Right lobe of liver (tissue), 6 donors: ENCODE data around the gene SH3RF3. TPM values are rescaled to one million over a fixed set of nuclear protein-coding genes. Genes with fewer than 3 reads are reported as not detected.

ENCODE experiments used
- ATAC-seq, 4 donors: fragments of 200-7000 bp; cut with Tn5 transposase; one replicate each; pipeline ENCODE4 v1.9.1; 2020; ENCODE audit warnings: mild to moderate bottlenecking in 4 of 4, moderate library complexity in 4 of 4
- DNase-seq, 3 donors: peaks; one replicate each; pipeline ENCODE4 v3.0.0-alpha.2; 2020
- H3K27ac ChIP-seq, 3 donors: fragments of 200-600 bp; one replicate each; pipeline ENCODE4 v1.8.0; 2022
- H3K27me3 ChIP-seq, 2 donors: fragments of 200-600 bp; one replicate each; pipeline ENCODE4 v1.8.0; 2022
- H3K36me3 ChIP-seq, 4 donors: fragments of 200-600 bp; sonication (generic) in 1 of 4; one replicate each; pipeline versions ENCODE4 v1.5.1 to v1.8.0; 2017 to 2022; ENCODE audit warnings: control low read depth in 1 of 4
- H3K4me1 ChIP-seq, 4 donors: fragments of 200-600 bp; sonication (generic) in 1 of 4; one replicate each; pipeline versions ENCODE4 v1.5.1 to v1.8.0; 2017 to 2022; ENCODE audit warnings: control low read depth in 1 of 4
- H3K4me3 ChIP-seq, 3 donors: fragments of 200-600 bp; one replicate each; pipeline ENCODE4 v1.8.0; 2022
- H3K9me3 ChIP-seq, 4 donors: fragments of 200-600 bp; sonication (generic) in 1 of 4; one replicate each; pipeline versions ENCODE4 v1.5.1 to v1.8.0; 2017 to 2022; ENCODE audit warnings: control low read depth in 1 of 4
- POLR2A ChIP-seq: fragments of 450-650 bp; IDR thresholded peaks from one replicate; pipeline ENCODE4 v1.6.1; 2017; ENCODE audit warnings: antibody characterized with exemption, mild to moderate bottlenecking
- WGBS: methylation state at CpG from one replicate; pipeline ENCODE4 v1.1.6; 2018; ENCODE audit warnings: low coverage, low lambda C conversion rate; ENCODE audit not compliant: insufficient coverage; ENCODE audit errors: missing lambda C conversion rate; 5-methylcytosine and 5-hydroxymethylcytosine counted together
- intact Hi-C, 2 donors: fragments of 100-400 bp; cut with DNase I; formaldehyde crosslinking; loops; one replicate each; pipeline versions ENCODE4 v1.11.2 to v1.14.1; 2022
- total RNA-seq, 6 experiments: library from RNA; depleted of rRNA in 2 of 6; stranded (reverse); fragments of >200 nt in 2 of 6; fragmentation: NEBNext Ultra II Directional in 3 of 6; extraction: Animal tissue kit (Norgen Biotek cat#: 25700) in 3 of 6; gene quantifications; one replicate each; pipeline versions ENCODE4 v1.1.0 to v1.2.4, GENCODE V29; 2016 to 2023
- TF ChIP-seq, protein P1 (sequence below), 4 donors: fragments of 200-600 bp in 3 of 4; fragments of 450-650 bp in 1 of 4; IDR thresholded peaks; one replicate each; pipeline versions ENCODE4 v1.5.1 to v1.8.0; 2016 to 2022; ENCODE audit warnings: antibody characterized with exemption in 4 of 4, mild to moderate bottlenecking in 2 of 4
- donor health status: DM: no; HTN: yes; CAD: no.
- donor health status: DM: no; HTN: no; CAD: no.
- donor health status: DM: no; HTN: no; CAD: no.
- donor health status: DM: no; HTN: yes; CAD: no.
- donor health status: DM: no; HTN: yes; CAD: no.

SH3RF3 gene
- total RNA-seq, 6 experiments from 2014 or later: 0.68 to 1.6 (median 1.2) TPM

- Histone ChIP-seq H3K36me3 (no peaks in the 10 kb centered on the region), H3K9me3 (no peaks in the 10 kb centered on the region), H3K4me1 (no peaks in the 10 kb centered on the region), H3K4me3 (no peak overlapping the region), H3K27ac (no peak overlapping the region), H3K27me3 (no peaks in the 10 kb centered on the region)
- no peak for TF ChIP-seq POLR2A
- TF ChIP-seq, protein P1, sequence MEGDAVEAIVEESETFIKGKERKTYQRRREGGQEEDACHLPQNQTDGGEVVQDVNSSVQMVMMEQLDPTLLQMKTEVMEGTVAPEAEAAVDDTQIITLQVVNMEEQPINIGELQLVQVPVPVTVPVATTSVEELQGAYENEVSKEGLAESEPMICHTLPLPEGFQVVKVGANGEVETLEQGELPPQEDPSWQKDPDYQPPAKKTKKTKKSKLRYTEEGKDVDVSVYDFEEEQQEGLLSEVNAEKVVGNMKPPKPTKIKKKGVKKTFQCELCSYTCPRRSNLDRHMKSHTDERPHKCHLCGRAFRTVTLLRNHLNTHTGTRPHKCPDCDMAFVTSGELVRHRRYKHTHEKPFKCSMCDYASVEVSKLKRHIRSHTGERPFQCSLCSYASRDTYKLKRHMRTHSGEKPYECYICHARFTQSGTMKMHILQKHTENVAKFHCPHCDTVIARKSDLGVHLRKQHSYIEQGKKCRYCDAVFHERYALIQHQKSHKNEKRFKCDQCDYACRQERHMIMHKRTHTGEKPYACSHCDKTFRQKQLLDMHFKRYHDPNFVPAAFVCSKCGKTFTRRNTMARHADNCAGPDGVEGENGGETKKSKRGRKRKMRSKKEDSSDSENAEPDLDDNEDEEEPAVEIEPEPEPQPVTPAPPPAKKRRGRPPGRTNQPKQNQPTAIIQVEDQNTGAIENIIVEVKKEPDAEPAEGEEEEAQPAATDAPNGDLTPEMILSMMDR (IDR thresholded peaks at IDR 0.05): no peak
- intact Hi-C loops: no loop called here
- ATAC-seq: no peak
- 86% methylated on average over 8 of the region's 12 CpGs for WGBS
- DNase-seq: no peak
Observed at GRCh38 chr2:109346601-109347228, 217.7 kb downstream of the SH3RF3 start.

DNA sequence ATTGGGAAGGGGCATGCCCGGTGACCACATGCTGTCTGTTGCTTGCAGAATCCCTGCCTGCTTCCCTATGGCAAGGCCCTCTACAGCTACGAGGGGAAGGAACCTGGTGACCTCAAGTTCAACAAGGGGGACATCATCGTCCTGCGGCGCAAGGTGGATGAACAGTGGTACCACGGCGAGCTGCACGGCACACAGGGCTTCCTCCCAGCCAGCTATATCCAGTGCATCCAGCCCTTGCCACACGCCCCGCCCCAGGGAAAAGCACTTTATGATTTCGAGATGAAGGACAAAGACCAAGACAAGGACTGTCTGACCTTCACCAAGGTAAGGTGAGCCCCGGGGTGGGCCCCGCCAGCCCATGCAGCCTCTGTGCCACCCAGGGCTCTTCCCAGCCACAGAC is 218.6 kb downstream of the SH3RF3 start:
- Histone ChIP-seq H3K27me3 (no peaks in the 10 kb centered on the region), H3K4me3 (no peak overlapping the region), H3K4me1 (no peaks in the 10 kb centered on the region), H3K27ac (no peak overlapping the region), H3K9me3 (no peaks in the 10 kb centered on the region), H3K36me3 (no peaks in the 10 kb centered on the region)
- WGBS: 20% methylated on average over 2 of the region's 13 CpGs
- TF ChIP-seq POLR2A: no peak
- TF ChIP-seq, protein P1 (IDR thresholded peaks at IDR 0.05): no peak
- no peak for DNase-seq
- intact Hi-C loops: no loop called here
- ATAC-seq: no peak

GRCh38 chr2:109348190-109348589 is 219.2 kb downstream of the SH3RF3 start:
- DNase-seq (peak in 1 of 3 donors; percentile 10), ATAC-seq (no peak)
- Histone ChIP-seq H3K4me1 (no peaks in the 10 kb centered on the region), H3K27ac (no peak overlapping the region), H3K4me3 (no peak overlapping the region), H3K36me3 (no peaks in the 10 kb centered on the region), H3K27me3 (no peaks in the 10 kb centered on the region), H3K9me3 (no peaks in the 10 kb centered on the region)
- no CpG with 5 or more reads among the region's 3 CpGs for WGBS
- no peak for TF ChIP-seq POLR2A
- TF ChIP-seq, protein P1 (IDR thresholded peaks at IDR 0.05): no peak
- intact Hi-C loops: no loop called here

- no peaks in the 10 kb centered on the region for H3K4me1 ChIP-seq
- TF ChIP-seq, protein P1 (IDR thresholded peaks at IDR 0.05): no peak
- TF ChIP-seq POLR2A: no peak
- DNase-seq (peak in 1 of 3 donors; percentile 21), ATAC-seq (peak in 2 of 4 donors; percentile 24 to 42)
- no peaks in the 10 kb centered on the region for H3K36me3 ChIP-seq
- intact Hi-C loops: no loop called here
- no peak overlapping the region for H3K4me3 ChIP-seq
- H3K27ac ChIP-seq: no peak overlapping the region
- 50% methylated on average over 12 of the region's 13 CpGs for WGBS
- no peaks in the 10 kb centered on the region for H3K27me3 ChIP-seq
- no peaks in the 10 kb centered on the region for H3K9me3 ChIP-seq
Observed at GRCh38 chr2:109348671-109349502, 219.9 kb downstream of the SH3RF3 start.
